H1 (cell line): ENCODE results near the gene HEXIM2. TPM values are rescaled to one million over a fixed set of nuclear protein-coding genes. Genes with fewer than 3 reads are reported as not detected.
A peak's percentile ranks its signal among the peaks of the same experiment; 100 is the strongest.

Experiments used
- CTCF ChIA-PET: fragments of 300-600 bp; sonication (Branson Sonifier 250); formaldehyde crosslinking; loops from one replicate; lab custom pipeline; 2021; ENCODE audit not compliant: partially characterized antibody; lab: Charles Lee
- POLR2A ChIA-PET: fragments of 300-600 bp; sonication (Branson Sonifier 250); formaldehyde crosslinking; loops from one replicate; lab custom pipeline; 2021; ENCODE audit warnings: inconsistent platforms; ENCODE audit not compliant: partially characterized antibody; lab: Charles Lee
- DNase-seq, 2 experiments: peaks; one replicate each; pipeline versions ENCODE4 v3.0.0 to v3.0.0-alpha.2; 2010 to 2022; ENCODE audit warnings: low spot score in 2 of 2, low read depth in 1 of 2, mixed read lengths in 1 of 2
- FAIRE-seq: peaks from 2 replicates; lab custom pipeline; 2011; peaks lifted over from hg19 to GRCh38; lab: Jason Lieb, UNC
- H2AFZ ChIP-seq: 2 replicates; pipeline ENCODE4 v1.8.1; 2012; ENCODE audit warnings: low read length, inconsistent platforms
- H2AK5ac ChIP-seq: 2 replicates; pipeline ENCODE4 v1.6.1; 2013; ENCODE audit warnings: low read depth, low read length
- H2BK120ac ChIP-seq: replicated peaks from 2 replicates; pipeline ENCODE3; 2013; ENCODE audit warnings: low read depth, low read length, inconsistent platforms
- H2BK12ac ChIP-seq: 2 replicates; pipeline ENCODE4 v1.6.1; 2013; ENCODE audit warnings: low read depth, low read length
- H2BK15ac ChIP-seq: 2 replicates; pipeline ENCODE4 v1.6.1; 2013; ENCODE audit warnings: low read length
- H2BK20ac ChIP-seq: 2 replicates; pipeline ENCODE4 v1.6.1; 2013; ENCODE audit warnings: low read length
- H2BK5ac ChIP-seq: 2 replicates; pipeline ENCODE4 v1.6.1; 2013; ENCODE audit warnings: low read depth, low read length
- H3K14ac ChIP-seq: 2 replicates; pipeline ENCODE4 v1.6.1; 2013; ENCODE audit warnings: inconsistent platforms; ENCODE audit not compliant: insufficient read length
- H3K18ac ChIP-seq: 2 replicates; pipeline ENCODE4 v1.6.1; 2013; ENCODE audit warnings: low read length; ENCODE audit errors: extremely low read depth
- H3K23ac ChIP-seq: 2 replicates; pipeline ENCODE4 v1.6.1; 2013; ENCODE audit warnings: inconsistent platforms; ENCODE audit not compliant: insufficient read length
- H3K23me2 ChIP-seq: 2 replicates; pipeline ENCODE4 v1.6.1; 2013; ENCODE audit warnings: low read depth, low read length
- H3K27ac ChIP-seq: 2 replicates; pipeline ENCODE4 v1.6.1; 2011; ENCODE audit warnings: low read depth, low read length, inconsistent platforms
- H3K27me3 ChIP-seq, 4 experiments: replicated peaks in 1 of 4; 1 replicate in 1 of 4; 2 replicates in 3 of 4; pipeline versions ENCODE4 v1.6.1 to v1.8.1; 2011 to 2013; ENCODE audit warnings: low read length in 3 of 4, mild to moderate bottlenecking in 3 of 4, inconsistent platforms in 2 of 4, mixed read lengths in 2 of 4, moderate library complexity in 1 of 4; ENCODE audit not compliant: control insufficient read depth in 3 of 4, insufficient read depth in 3 of 4; ENCODE audit errors: extremely low read depth in 1 of 4
- H3K36me3 ChIP-seq, 4 experiments: 2 replicates each; pipeline versions ENCODE4 v1.6.1 to v1.8.1; 2011 to 2013; ENCODE audit warnings: mild to moderate bottlenecking in 4 of 4, low read length in 3 of 4, moderate library complexity in 2 of 4, control low read depth in 1 of 4, inconsistent platforms in 1 of 4; ENCODE audit not compliant: insufficient read depth in 4 of 4, control insufficient read depth in 2 of 4
- H3K4ac ChIP-seq: replicated peaks from 2 replicates; pipeline ENCODE3; 2013; ENCODE audit warnings: low read length, low read depth, mixed read lengths, inconsistent platforms; ENCODE audit not compliant: insufficient read length
- H3K4me1 ChIP-seq, 4 experiments: replicated peaks in 1 of 4; 1 replicate in 1 of 4; 2 replicates in 3 of 4; pipeline versions ENCODE4 v1.6.1 to v1.8.1; 2011 to 2013; ENCODE audit warnings: low read length in 3 of 4, inconsistent platforms in 2 of 4, mixed read lengths in 1 of 4; ENCODE audit not compliant: insufficient read depth in 4 of 4, control insufficient read depth in 3 of 4
- H3K4me2 ChIP-seq, 2 experiments: 2 replicates each; pipeline versions ENCODE4 v1.6.1 to v1.8.1; 2011 to 2013; ENCODE audit warnings: low read depth in 2 of 2, low read length in 2 of 2, control low read depth in 1 of 2, inconsistent platforms in 1 of 2, mild to moderate bottlenecking in 1 of 2; ENCODE audit not compliant: insufficient read depth in 1 of 2
- H3K4me3 ChIP-seq, 4 experiments: fragments of 200-600, 300-600 bp in 1 of 4; sonication (generic), shearing (Covaris generic), sonication (Bioruptor Twin) in 1 of 4; 2 replicates each; pipeline versions ENCODE4 v1.5.1 to v1.8.1; 2011 to 2016; ENCODE audit warnings: low read length in 4 of 4, low read depth in 3 of 4, control low read depth in 2 of 4, inconsistent platforms in 2 of 4, mild to moderate bottlenecking in 2 of 4, mixed read lengths in 1 of 4, moderate library complexity in 1 of 4; ENCODE audit not compliant: insufficient read depth in 2 of 4; ENCODE audit errors: extremely low read depth in 1 of 4
- H3K56ac ChIP-seq: replicated peaks from 2 replicates; pipeline ENCODE3; 2013; ENCODE audit warnings: low read depth, mild to moderate bottlenecking, mixed read lengths, low read length, inconsistent platforms; ENCODE audit not compliant: insufficient read length
- H3K79me1 ChIP-seq: 2 replicates; pipeline ENCODE4 v1.6.1; 2013; ENCODE audit warnings: low read depth, low read length, control low read depth
- H3K79me2 ChIP-seq, 2 experiments: 2 replicates each; pipeline versions ENCODE4 v1.6.1 to v1.8.1; 2012 to 2013; ENCODE audit warnings: low read length in 2 of 2, mild to moderate bottlenecking in 2 of 2, inconsistent platforms in 1 of 2; ENCODE audit not compliant: insufficient read depth in 2 of 2, control insufficient read depth in 1 of 2
- H3K9ac ChIP-seq, 4 experiments: replicated peaks in 1 of 4; 1 replicate in 1 of 4; 2 replicates in 3 of 4; pipeline versions ENCODE4 v1.6.1 to v1.8.1; 2011 to 2013; ENCODE audit warnings: low read depth in 3 of 4, low read length in 3 of 4, control low read depth in 2 of 4, mild to moderate bottlenecking in 2 of 4, moderate library complexity in 2 of 4, inconsistent platforms in 1 of 4; ENCODE audit errors: extremely low read depth in 1 of 4
- H3K9me3 ChIP-seq, 2 experiments: 2 replicates each; pipeline versions ENCODE4 v1.6.1 to v1.8.1; 2012 to 2013; ENCODE audit warnings: mild to moderate bottlenecking in 2 of 2, moderate library complexity in 2 of 2, control low read depth in 1 of 2, inconsistent platforms in 1 of 2, low read depth in 1 of 2, low read length in 1 of 2, mixed read lengths in 1 of 2; ENCODE audit not compliant: insufficient read depth in 2 of 2
- H4K20me1 ChIP-seq, 2 experiments: replicated peaks in 1 of 2; 2 replicates each; pipeline versions ENCODE3 to v1.8.1; 2011 to 2013; ENCODE audit warnings: inconsistent platforms in 2 of 2, low read length in 2 of 2, mild to moderate bottlenecking in 1 of 2; ENCODE audit not compliant: insufficient read depth in 2 of 2, control insufficient read depth in 1 of 2
- H4K5ac ChIP-seq: 2 replicates; pipeline ENCODE4 v1.6.1; 2013; ENCODE audit warnings: low read length, low read depth, mixed read lengths, inconsistent platforms; ENCODE audit not compliant: insufficient read length
- H4K8ac ChIP-seq: 2 replicates; pipeline ENCODE4 v1.8.0; 2013; ENCODE audit warnings: mild to moderate bottlenecking, moderate library complexity, low read length, inconsistent platforms; ENCODE audit not compliant: insufficient read depth; ENCODE audit errors: extremely low read depth
- H4K91ac ChIP-seq: replicated peaks from 2 replicates; pipeline ENCODE3; 2013; ENCODE audit warnings: low read length, mixed read lengths, inconsistent platforms; ENCODE audit not compliant: insufficient read length
- EGR1 ChIP-seq: IDR thresholded peaks from 2 replicates; pipeline ENCODE4 v1.6.1; 2011; ENCODE audit warnings: low read depth, low read length, borderline replicate concordance
- GTF2F1 ChIP-seq: IDR thresholded peaks from 2 replicates; pipeline ENCODE4 v1.6.1; 2012; ENCODE audit warnings: low read depth, low read length, improper control_type of control experiment, borderline replicate concordance
- POLR2AphosphoS5 ChIP-seq: IDR thresholded peaks from 2 replicates; pipeline ENCODE4 v1.6.1; 2011; ENCODE audit warnings: low read depth, low read length
- RNF2 ChIP-seq: fragments of 200-900, 300-1000 bp; sonication (generic); IDR thresholded peaks from 2 replicates; pipeline ENCODE4 v1.7.1; 2016; ENCODE audit warnings: borderline replicate concordance, low read depth, mild to moderate bottlenecking, antibody characterized with exemption, low read length; ENCODE audit not compliant: poor library complexity, severe bottlenecking; ENCODE audit errors: missing control alignments
- YY1 ChIP-seq: IDR thresholded peaks from 2 replicates; pipeline ENCODE4 v1.6.1; 2011; ENCODE audit warnings: low read depth, mild to moderate bottlenecking, low read length
- WGBS, 2 experiments: shearing (Covaris generic) in 1 of 2; methylation state at CpG; one replicate each; pipeline versions ENCODE4 v1.1.6 to v1.1.7; 2013 to 2015; ENCODE audit warnings: low lambda C conversion rate in 2 of 2, mixed read lengths in 2 of 2, inconsistent platforms in 1 of 2, low coverage in 1 of 2, missing lambda C conversion rate in 1 of 2; ENCODE audit not compliant: insufficient replicate concordance in 2 of 2, insufficient coverage in 1 of 2, insufficient read length in 1 of 2; ENCODE audit errors: extremely low coverage in 1 of 2, missing lambda C conversion rate in 1 of 2; 5-methylcytosine and 5-hydroxymethylcytosine counted together
- polyA plus RNA-seq, 7 experiments: library from polyadenylated mRNA; depleted of rRNA in 3 of 7; stranded (reverse) in 5 of 7; unstranded in 2 of 7; fragments of >200 nt in 5 of 7; fragments of 200-250 nt in 2 of 7; gene quantifications; 1 replicate in 5 of 7; 2 replicates in 1 of 7; 4 replicates in 1 of 7; pipeline versions ENCODE4 v1.2.1 to v1.2.3, GENCODE V29; 2011 to 2013; ENCODE audit warnings: missing spikeins in 2 of 7, mixed read lengths in 2 of 7
- total RNA-seq: library from RNA; stranded (reverse); fragmentation: NEBNext Ultra II Directional; extraction: Animal tissue kit (Norgen Biotek cat#: 25700); gene quantifications from 2 replicates; pipeline ENCODE4 v1.2.1, GENCODE V29; 2021

Gene HEXIM2
- total and polyA plus RNA-seq, 2 of the 8 experiments (the other 6 are each of a cell fraction or from before 2014, with no cell fraction given): 7.5 to 13.2 TPM

DNA sequence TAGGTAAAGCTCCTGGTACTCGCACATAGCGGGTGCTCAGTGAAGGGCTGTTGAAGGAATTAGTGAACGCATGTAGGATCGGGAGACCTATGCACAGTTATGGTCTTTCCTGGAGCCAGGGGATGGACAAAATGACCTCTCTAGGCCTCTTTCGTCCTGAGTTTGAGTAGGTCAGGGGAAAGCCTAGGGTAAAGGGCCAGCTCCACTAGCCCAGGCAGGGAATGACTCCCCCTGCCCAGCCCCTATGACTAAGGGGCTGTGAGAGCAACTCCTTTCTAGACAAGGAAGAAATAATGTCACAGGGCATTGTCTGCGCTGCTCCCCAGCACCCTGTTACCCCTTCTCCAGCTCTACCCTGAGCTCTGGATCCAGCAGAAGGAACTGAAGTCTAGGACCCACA is 35.4 kb downstream of the HEXIM2 start:
- Histone ChIP-seq H2BK120ac (no peak overlapping the region), H3K27me3 (no peaks in the 10 kb centered on the region), H2AK5ac (no peak overlapping the region; the same call in 1 of the 2 replicates), H3K4me2 (peak overlapping the region; percentile 3 to 60; a peak in 2 of 4 replicates), H3K27ac (no peak overlapping the region), H2BK5ac (peak overlapping the region; percentile 84), H3K4me3 (peak overlapping the region in 1 of 4 experiments; percentile 35; a peak in 1 of 8 replicates), H2BK15ac (peak overlapping the region; percentile 92; the same call in 1 of the 2 replicates), H3K56ac (no peak overlapping the region), H2AFZ (peak overlapping the region; percentile 41; the same call in 1 of the 2 replicates), H4K91ac (peak overlapping the region; percentile 95), H3K79me1 (no peaks in the 10 kb centered on the region), H3K9ac (no peak overlapping the region), H3K14ac (no peak overlapping the region), H3K23me2 (no peaks in the 10 kb centered on the region), H3K4ac (no peak overlapping the region), H4K5ac (peak overlapping the region; percentile 51), H3K36me3 (no peaks in the 10 kb centered on the region), H3K79me2 (no peaks in the 10 kb centered on the region), H4K20me1 (no peaks in the 10 kb centered on the region), H3K23ac (no peak overlapping the region), H2BK12ac (peak overlapping the region; percentile 80; the same call in 1 of the 2 replicates), H2BK20ac (no peak overlapping the region), H3K9me3 (no peaks in the 10 kb centered on the region), H3K18ac (peak overlapping the region; percentile 86), H3K4me1 (peaks cover 2 to 9% (median 7%) of the 10 kb centered on the region in 4 experiments; a peak in 5 of 7 replicates), H4K8ac (no peak overlapping the region; the same call in 1 of the 2 replicates)
- 76% methylated on average over 6 of the region's 6 CpGs; no CpG with 5 or more reads in 1 of the 2 experiments for WGBS, 2 experiments
- TF ChIP-seq EGR1 (no peak), GTF2F1 (no peak), POLR2AphosphoS5 (no peak), YY1 (no peak), RNF2 (no peak)
- ChIA-PET CTCF (interaction anchor here (0.7 to 11.9 kb wide), 40 partner anchors 9 to 426 kb away, joined by 3 to 187 read pairs (median 6); partner anchors contain the start of genes ACBD4, HEXIM1, HEXIM2 and PLCD3), POLR2A (interaction anchor here (1.0 to 10.4 kb wide), 10 partner anchors 8 to 61 kb away, joined by 3 to 199 read pairs (median 6); partner anchors contain the start of genes ACBD4, HEXIM1 and HEXIM2)
- FAIRE-seq: no peak
- no peak for DNase-seq
